Transverse colon (tissue), 4 donors: Measurements from ENCODE around the gene RFX1. TPM values are rescaled to one million over a fixed set of nuclear protein-coding genes. Genes with fewer than 3 reads are reported as not detected.

ENCODE experiments used
- DNase-seq: peaks from one replicate; pipeline ENCODE4 v3.0.0-alpha.2; 2019
- H3K27ac ChIP-seq, 4 donors: fragments of 200-600 bp; sonication (generic); 2 replicates each; pipeline ENCODE4 v1.5.1; 2016 to 2018; ENCODE audit warnings: inconsistent platforms in 4 of 4
- H3K27me3 ChIP-seq: fragments of 200-600 bp; sonication (generic); 2 replicates; pipeline ENCODE4 v1.5.1; 2017; ENCODE audit warnings: inconsistent platforms
- H3K36me3 ChIP-seq, 4 donors: fragments of 200-600 bp; sonication (generic); 2 replicates each; pipeline ENCODE4 v1.5.1; 2017 to 2019; ENCODE audit warnings: inconsistent platforms in 4 of 4
- H3K4me1 ChIP-seq, 4 donors: fragments of 200-600 bp; sonication (generic); 2 replicates each; pipeline ENCODE4 v1.5.1; 2017 to 2020; ENCODE audit warnings: inconsistent platforms in 4 of 4
- H3K4me3 ChIP-seq, 4 donors: fragments of 200-600 bp; sonication (generic); 1 replicate in 1 of 4; 2 replicates in 3 of 4; pipeline versions ENCODE4 v1.5.1 to v1.6.1; 2017 to 2019; ENCODE audit warnings: inconsistent platforms in 4 of 4
- H3K9me3 ChIP-seq, 2 donors: fragments of 200-600 bp; sonication (generic); 2 replicates each; pipeline ENCODE4 v1.5.1; 2017 to 2019; ENCODE audit warnings: inconsistent platforms in 2 of 2
- EP300 ChIP-seq: sonication (generic); formaldehyde crosslinking; IDR thresholded peaks from one replicate; pipeline ENCODE4 v1.6.1; 2017; ENCODE audit warnings: antibody characterized with exemption, low read depth
- POLR2A ChIP-seq: fragments of 450-650 bp; IDR thresholded peaks from one replicate; pipeline ENCODE4 v1.6.1; 2016; ENCODE audit warnings: antibody characterized with exemption, mild to moderate bottlenecking, moderate library complexity
- POLR2AphosphoS5 ChIP-seq, 3 donors: sonication (generic); formaldehyde crosslinking; IDR thresholded peaks; one replicate each; pipeline ENCODE4 v1.6.1; 2016; ENCODE audit warnings: antibody characterized with exemption in 3 of 3
- WGBS, 2 donors: methylation state at CpG; one replicate each; pipeline ENCODE4 v1.1.5; 2018; ENCODE audit warnings: low coverage in 1 of 2; 5-methylcytosine and 5-hydroxymethylcytosine counted together
- in situ Hi-C, 4 donors: fragments of 200-750 bp; cut with MboI; loops; one replicate each; pipeline versions ENCODE4 v1.15.0 to v1.15.1; 2017; ENCODE audit warnings: low sequenced_read_pairs in 3 of 4, low pct_ligation_motif_present in 1 of 4, low pct_unique_long_range_greater_than_20kb in 1 of 4
- intact Hi-C: fragments of 100-400 bp; cut with DNase I; formaldehyde crosslinking; loops from one replicate; pipeline ENCODE4 v1.15.1; 2023; ENCODE audit warnings: low total_unique reads
- total RNA-seq, 4 donors: library from RNA; depleted of rRNA; stranded (reverse); fragments of >200 nt; gene quantifications; one replicate each; pipeline ENCODE4 v1.1.0, GENCODE V29; 2016
- TF ChIP-seq, protein P1 (sequence below), 5 experiments: fragments of 200-600 bp in 3 of 5; fragments of 450-650 bp in 2 of 5; sonication (generic) in 3 of 5; IDR thresholded peaks; 1 replicate in 2 of 5; 2 replicates in 3 of 5; pipeline ENCODE4 v1.5.1; 2016 to 2017; ENCODE audit warnings: antibody characterized with exemption in 5 of 5, inconsistent platforms in 3 of 5, mild to moderate bottlenecking in 2 of 5, moderate library complexity in 1 of 5

RFX1 gene
- total RNA-seq, 4 donors from 2014 or later: 3.7 to 9.0 (median 8.1) TPM

GRCh38 chr19:13932149-13932637, 73.9 kb downstream of the RFX1 start:
- no peaks in the 10 kb centered on the region for H3K9me3 ChIP-seq
- 92% methylated on average over 5 of the region's 6 CpGs; no CpG with 5 or more reads in 1 of the 2 donors for WGBS, 2 donors
- H3K36me3 ChIP-seq: peaks cover 0 to 18% (median 0%) of the 10 kb centered on the region in 4 donors
- H3K27ac ChIP-seq: no peak overlapping the region
- no peaks in the 10 kb centered on the region for H3K4me1 ChIP-seq
- in situ Hi-C loops: no loop called here
- no peaks in the 10 kb centered on the region for H3K27me3 ChIP-seq
- intact Hi-C loops: no loop called here
- DNase-seq: no peak
- H3K4me3 ChIP-seq: no peak overlapping the region
- TF ChIP-seq EP300: no peak
- TF ChIP-seq POLR2AphosphoS5 (IDR thresholded peaks at IDR 0.05): no peak
- TF ChIP-seq, protein P1, sequence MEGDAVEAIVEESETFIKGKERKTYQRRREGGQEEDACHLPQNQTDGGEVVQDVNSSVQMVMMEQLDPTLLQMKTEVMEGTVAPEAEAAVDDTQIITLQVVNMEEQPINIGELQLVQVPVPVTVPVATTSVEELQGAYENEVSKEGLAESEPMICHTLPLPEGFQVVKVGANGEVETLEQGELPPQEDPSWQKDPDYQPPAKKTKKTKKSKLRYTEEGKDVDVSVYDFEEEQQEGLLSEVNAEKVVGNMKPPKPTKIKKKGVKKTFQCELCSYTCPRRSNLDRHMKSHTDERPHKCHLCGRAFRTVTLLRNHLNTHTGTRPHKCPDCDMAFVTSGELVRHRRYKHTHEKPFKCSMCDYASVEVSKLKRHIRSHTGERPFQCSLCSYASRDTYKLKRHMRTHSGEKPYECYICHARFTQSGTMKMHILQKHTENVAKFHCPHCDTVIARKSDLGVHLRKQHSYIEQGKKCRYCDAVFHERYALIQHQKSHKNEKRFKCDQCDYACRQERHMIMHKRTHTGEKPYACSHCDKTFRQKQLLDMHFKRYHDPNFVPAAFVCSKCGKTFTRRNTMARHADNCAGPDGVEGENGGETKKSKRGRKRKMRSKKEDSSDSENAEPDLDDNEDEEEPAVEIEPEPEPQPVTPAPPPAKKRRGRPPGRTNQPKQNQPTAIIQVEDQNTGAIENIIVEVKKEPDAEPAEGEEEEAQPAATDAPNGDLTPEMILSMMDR (IDR thresholded peaks at IDR 0.05): no peak
- TF ChIP-seq POLR2A: no peak

- H3K36me3 ChIP-seq: peaks cover 0 to 23% (median 3%) of the 10 kb centered on the region in 4 donors
- H3K27me3 ChIP-seq: no peaks in the 10 kb centered on the region
- in situ Hi-C loops: no loop called here
- WGBS, 2 donors: 83% methylated on average over 24 of the region's 30 CpGs; no CpG with 5 or more reads in 1 of the 2 donors
- DNase-seq: no peak
- intact Hi-C loops: no loop called here
- H3K4me1 ChIP-seq: no peaks in the 10 kb centered on the region
- no peak overlapping the region for H3K4me3 ChIP-seq
- TF ChIP-seq POLR2AphosphoS5 (IDR thresholded peaks at IDR 0.05) (no peak), POLR2A (no peak), EP300 (no peak)
- TF ChIP-seq, protein P1 (IDR thresholded peaks at IDR 0.05): no peak
- H3K9me3 ChIP-seq: no peaks in the 10 kb centered on the region
- no peak overlapping the region for H3K27ac ChIP-seq
Measured at GRCh38 chr19:13931391-13932148, 74.5 kb downstream of the RFX1 start.

GRCh38 chr19:13930402-13930801, 75.7 kb downstream of the RFX1 start:
- in situ Hi-C loops (no loop called here), intact Hi-C loops (no loop called here)
- Histone ChIP-seq H3K4me3 (no peak overlapping the region), H3K4me1 (no peaks in the 10 kb centered on the region), H3K27ac (no peak overlapping the region), H3K9me3 (no peaks in the 10 kb centered on the region), H3K36me3 (peaks cover 0 to 27% (median 8%) of the 10 kb centered on the region in 4 donors), H3K27me3 (no peaks in the 10 kb centered on the region)
- TF ChIP-seq, protein P1 (IDR thresholded peaks at IDR 0.05): no peak
- TF ChIP-seq EP300 (no peak), POLR2A (no peak), POLR2AphosphoS5 (IDR thresholded peaks at IDR 0.05) (no peak)
- DNase-seq: no peak
- 85% methylated on average over 11 of the region's 17 CpGs; no CpG with 5 or more reads in 1 of the 2 donors for WGBS, 2 donors

DNA sequence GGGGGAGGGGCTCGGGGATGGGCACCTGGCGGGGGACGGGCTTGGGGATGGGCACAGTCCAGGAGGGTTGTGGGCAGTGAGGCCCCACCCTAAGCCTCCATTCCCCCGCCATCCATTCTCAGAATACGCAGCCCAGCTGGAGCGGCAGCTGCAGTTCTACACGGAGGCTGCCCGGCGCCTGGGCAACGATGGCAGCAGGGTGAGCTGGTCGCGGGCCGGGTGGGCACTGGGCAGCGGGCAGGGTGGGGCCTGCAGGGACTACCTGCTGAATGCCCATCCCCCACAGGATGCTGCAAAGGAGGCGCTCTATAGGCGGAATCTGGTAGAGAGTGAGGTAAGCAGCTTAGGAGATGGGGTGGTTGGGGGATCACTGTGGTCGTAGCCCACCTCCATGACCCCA, 76.2 kb downstream of the RFX1 start:
- 86% methylated on average over 16 of the region's 17 CpGs; no CpG with 5 or more reads in 1 of the 2 donors for WGBS, 2 donors
- Histone ChIP-seq H3K9me3 (no peaks in the 10 kb centered on the region), H3K27ac (no peak overlapping the region), H3K4me1 (no peaks in the 10 kb centered on the region), H3K4me3 (no peak overlapping the region), H3K36me3 (peaks cover 0 to 32% (median 9%) of the 10 kb centered on the region in 4 donors), H3K27me3 (no peaks in the 10 kb centered on the region)
- no peak for DNase-seq
- intact Hi-C loops: no loop called here
- TF ChIP-seq POLR2AphosphoS5 (IDR thresholded peaks at IDR 0.05) (no peak), POLR2A (no peak), EP300 (no peak)
- TF ChIP-seq, protein P1 (IDR thresholded peaks at IDR 0.05): no peak
- in situ Hi-C loops: no loop called here
